ENCODE measurements around the gene ZNF222. TPM values are rescaled to one million over a fixed set of nuclear protein-coding genes. Genes with fewer than 3 reads are reported as not detected.
A peak's percentile ranks its signal among the peaks of the same experiment; 100 is the strongest.

The ZNF222 gene
- total RNA-seq, 1 experiment from 2014 or later: 9.3 TPM

- ChIA-PET POLR2A (ENCODE audit: low non-redundant PET) (no interaction called here), CTCF (no interaction called here)
- Histone ChIP-seq H3K9me3 (ENCODE audit: low read depth, low read length, poor library complexity, severe bottlenecking) (peaks cover 1% of the 10 kb centered on the region), H3K27ac (ENCODE audit: low read depth, low read length, poor library complexity, severe bottlenecking) (peak within 1 kb of the TSS; percentile 71), H3K4me1 (ENCODE audit: insufficient read depth, low read length, poor library complexity, severe bottlenecking) (no peaks in the 10 kb centered on the region), H3K36me3 (ENCODE audit: insufficient read depth, low read length, poor library complexity, severe bottlenecking) (no peaks in the 10 kb centered on the region), H3K4me3 (ENCODE audit: low read depth, low read length, poor library complexity, severe bottlenecking) (peak within 1 kb of the TSS; percentile 78), H3K27me3 (replicated peaks; ENCODE audit: insufficient read depth, low read depth, low read length, poor library complexity) (no peaks in the 10 kb centered on the region)
- BruUV-seq (replicated peaks): no TSS peak
- peak; percentile 99 for DNase-seq (ENCODE audit: low spot score)
- intact Hi-C loops (cut with micrococcal nuclease; ENCODE audit: unreplicated experiment): no loop called here
- no peak for TF ChIP-seq EZH2 (IDR thresholded peaks at IDR 0.05; ENCODE audit: borderline replicate concordance, low read depth, low read length, poor library complexity, severe bottlenecking)
These were observed 41.1 kb upstream of the ZNF222 start, which contains the start of gene ZNF155 for GRCh38 chr19:43983912-43984686. Gene ZNF155 (plus strand): TSS chr19:43984188. CDS start chr19:43988544, 4,356 bp downstream.

- intact Hi-C loops (cut with micrococcal nuclease; ENCODE audit: unreplicated experiment): no loop called here
- peak overlapping the region; percentile 71 for H3K27ac ChIP-seq (ENCODE audit: low read depth, low read length, poor library complexity, severe bottlenecking)
- CTCF ChIA-PET: interaction anchor here (0.6 kb wide), 1 partner anchor 546 kb away, joined by 8 read pairs; no protein-coding TSS in a partner anchor
These were observed 40.5 kb upstream of the ZNF222 start for GRCh38 chr19:43984687-43985000.

GRCh38 chr19:43997631-43998290 lies 27.4 kb upstream of the ZNF222 start:
- ChIA-PET POLR2A (ENCODE audit: low non-redundant PET) (no interaction called here), CTCF (no interaction called here)
- BruUV-seq (replicated peaks): no TSS peak
- TF ChIP-seq CTCF (conservative IDR thresholded peaks at IDR 0.05; ENCODE audit: low read depth, low read length): no peak
- no peak for TF ChIP-seq EZH2 (IDR thresholded peaks at IDR 0.05; ENCODE audit: borderline replicate concordance, low read depth, low read length, poor library complexity, severe bottlenecking)
- no peaks in the 10 kb centered on the region for H3K4me1 ChIP-seq (ENCODE audit: insufficient read depth, low read length, poor library complexity, severe bottlenecking)
- no peaks in the 10 kb centered on the region for H3K27me3 ChIP-seq (replicated peaks; ENCODE audit: insufficient read depth, low read depth, low read length, poor library complexity)
- no peak for DNase-seq (ENCODE audit: low spot score)
- intact Hi-C loops (cut with micrococcal nuclease; ENCODE audit: unreplicated experiment): no loop called here
- peaks cover 18% of the 10 kb centered on the region for H3K36me3 ChIP-seq (ENCODE audit: insufficient read depth, low read length, poor library complexity, severe bottlenecking)
- H3K4me3 ChIP-seq (ENCODE audit: low read depth, low read length, poor library complexity, severe bottlenecking): no peak overlapping the region
- no peak overlapping the region for H3K27ac ChIP-seq (ENCODE audit: low read depth, low read length, poor library complexity, severe bottlenecking)
- no peaks in the 10 kb centered on the region for H3K9me3 ChIP-seq (ENCODE audit: low read depth, low read length, poor library complexity, severe bottlenecking)

More at GRCh38 chr19:43984687-43985000, 40.5 kb upstream of the ZNF222 start:
- TSS peak; percentile 79 for BruUV-seq (replicated peaks)
- DNase-seq (ENCODE audit: low spot score): peak; percentile 8
- POLR2A ChIA-PET (ENCODE audit: low non-redundant PET): no interaction called here
- Histone ChIP-seq H3K4me3 (ENCODE audit: low read depth, low read length, poor library complexity, severe bottlenecking) (peak overlapping the region; percentile 78), H3K9me3 (ENCODE audit: low read depth, low read length, poor library complexity, severe bottlenecking) (no peaks in the 10 kb centered on the region), H3K27me3 (replicated peaks; ENCODE audit: insufficient read depth, low read depth, low read length, poor library complexity) (no peaks in the 10 kb centered on the region), H3K36me3 (ENCODE audit: insufficient read depth, low read length, poor library complexity, severe bottlenecking) (peaks cover 5% of the 10 kb centered on the region), H3K4me1 (ENCODE audit: insufficient read depth, low read length, poor library complexity, severe bottlenecking) (no peaks in the 10 kb centered on the region)
- TF ChIP-seq EZH2 (IDR thresholded peaks at IDR 0.05; ENCODE audit: borderline replicate concordance, low read depth, low read length, poor library complexity, severe bottlenecking): no peak
- no peak for TF ChIP-seq CTCF (conservative IDR thresholded peaks at IDR 0.05; ENCODE audit: low read depth, low read length)

Measured in A673 (cell line).